Measurements from ENCODE around the gene EPN2.

EPN2 gene

GRCh38 chr17:19261426-19261825, 24.3 kb downstream of the EPN2 start:
- no peak overlapping the region for H2AFZ ChIP-seq (ENCODE audit: low read depth, low read length, severe bottlenecking)
- H3K27me3 ChIP-seq (ENCODE audit: low read length): no peaks in the 10 kb centered on the region
- TF ChIP-seq CTCF (IDR thresholded peaks at IDR 0.05; ENCODE audit: insufficient read depth, low read length, poor library complexity, severe bottlenecking) (no peak), EZH2phosphoT487 (conservative IDR thresholded peaks at IDR 0.05; ENCODE audit: low read length) (no peak)
- H3F3A ChIP-seq (ENCODE audit: insufficient read depth): no peaks in the 10 kb centered on the region
- no peak overlapping the region for H3K4me3 ChIP-seq (ENCODE audit: insufficient read depth, low read length, poor library complexity, severe bottlenecking)
- no peaks in the 10 kb centered on the region for H3K79me2 ChIP-seq (ENCODE audit: insufficient read depth, low read length)
- no peaks in the 10 kb centered on the region for H4K20me1 ChIP-seq (ENCODE audit: low read depth, low read length)
- no peak overlapping the region for H3K27ac ChIP-seq (ENCODE audit: low read depth, low read length)
- H3K9me3 ChIP-seq (ENCODE audit: insufficient read depth, low read length): no peaks in the 10 kb centered on the region
- no peak overlapping the region for H3K4me2 ChIP-seq (ENCODE audit: low read depth, low read length, poor library complexity, severe bottlenecking)
- no peak overlapping the region for H3K9ac ChIP-seq (ENCODE audit: low read length)
- no peaks in the 10 kb centered on the region for H3K36me3 ChIP-seq (ENCODE audit: low read length)
- no peaks in the 10 kb centered on the region for H3K9me2 ChIP-seq (replicated peaks; ENCODE audit: insufficient read depth, low read length)

- H3K9me3 ChIP-seq (ENCODE audit: insufficient read depth, low read length): no peaks in the 10 kb centered on the region
- H3K9me2 ChIP-seq (replicated peaks; ENCODE audit: insufficient read depth, low read length): no peaks in the 10 kb centered on the region
- H3K36me3 ChIP-seq (ENCODE audit: low read length): no peaks in the 10 kb centered on the region
- H3K4me3 ChIP-seq (ENCODE audit: insufficient read depth, low read length, poor library complexity, severe bottlenecking): no peak overlapping the region
- H3K79me2 ChIP-seq (ENCODE audit: insufficient read depth, low read length): no peaks in the 10 kb centered on the region
- no peaks in the 10 kb centered on the region for H3F3A ChIP-seq (ENCODE audit: insufficient read depth)
- no peaks in the 10 kb centered on the region for H4K20me1 ChIP-seq (ENCODE audit: low read depth, low read length)
- no peaks in the 10 kb centered on the region for H3K27me3 ChIP-seq (ENCODE audit: low read length)
- no peak for TF ChIP-seq EZH2phosphoT487 (conservative IDR thresholded peaks at IDR 0.05; ENCODE audit: low read length)
- no peak for TF ChIP-seq CTCF (IDR thresholded peaks at IDR 0.05; ENCODE audit: insufficient read depth, low read length, poor library complexity, severe bottlenecking)
- no peak overlapping the region for H2AFZ ChIP-seq (ENCODE audit: low read depth, low read length, severe bottlenecking)
- H3K9ac ChIP-seq (ENCODE audit: low read length): no peak overlapping the region
- H3K4me2 ChIP-seq (ENCODE audit: low read depth, low read length, poor library complexity, severe bottlenecking): no peak overlapping the region
- H3K27ac ChIP-seq (ENCODE audit: low read depth, low read length): no peak overlapping the region
Observed at GRCh38 chr17:19262650-19263631, 25.8 kb downstream of the EPN2 start.

- Histone ChIP-seq H3K27ac (ENCODE audit: low read depth, low read length) (no peak overlapping the region), H2AFZ (ENCODE audit: low read depth, low read length, severe bottlenecking) (no peak overlapping the region), H4K20me1 (ENCODE audit: low read depth, low read length) (no peaks in the 10 kb centered on the region), H3K9me3 (ENCODE audit: insufficient read depth, low read length) (no peaks in the 10 kb centered on the region), H3K79me2 (ENCODE audit: insufficient read depth, low read length) (no peaks in the 10 kb centered on the region), H3K9ac (ENCODE audit: low read length) (no peak overlapping the region), H3K4me2 (ENCODE audit: low read depth, low read length, poor library complexity, severe bottlenecking) (no peak overlapping the region), H3K9me2 (replicated peaks; ENCODE audit: insufficient read depth, low read length) (no peaks in the 10 kb centered on the region), H3F3A (ENCODE audit: insufficient read depth) (no peaks in the 10 kb centered on the region), H3K36me3 (ENCODE audit: low read length) (no peaks in the 10 kb centered on the region), H3K4me3 (ENCODE audit: insufficient read depth, low read length, poor library complexity, severe bottlenecking) (no peak overlapping the region), H3K27me3 (ENCODE audit: low read length) (no peaks in the 10 kb centered on the region)
- TF ChIP-seq CTCF (IDR thresholded peaks at IDR 0.05; ENCODE audit: insufficient read depth, low read length, poor library complexity, severe bottlenecking): no peak
- no peak for TF ChIP-seq EZH2phosphoT487 (conservative IDR thresholded peaks at IDR 0.05; ENCODE audit: low read length)
Observed at GRCh38 chr17:19263641-19264051, 26.5 kb downstream of the EPN2 start.

Data from SU-DHL-6 (cell line).